Mesodermal cell (in vitro differentiated cells): ENCODE data around the gene DSC3. TPM values are rescaled to one million over a fixed set of nuclear protein-coding genes. Genes with fewer than 3 reads are reported as not detected.

Source experiments
- H3K27ac ChIP-seq: 2 replicates; pipeline ENCODE4 v1.7.0; 2013; ENCODE audit warnings: mild to moderate bottlenecking, low read depth, low read length, moderate library complexity; ENCODE audit not compliant: severe bottlenecking
- H3K36me3 ChIP-seq: 2 replicates; pipeline ENCODE4 v1.7.1; 2013; ENCODE audit warnings: mild to moderate bottlenecking, low read length, moderate library complexity; ENCODE audit not compliant: control insufficient read depth, insufficient read depth
- H3K4me1 ChIP-seq: one replicate; pipeline ENCODE4 v1.7.1; 2013; ENCODE audit warnings: mild to moderate bottlenecking, low read length; ENCODE audit not compliant: insufficient read depth, control insufficient read depth, poor library complexity, severe bottlenecking
- H3K4me3 ChIP-seq: 2 replicates; pipeline ENCODE4 v1.7.0; 2013; ENCODE audit warnings: low read length, control low read depth, mild to moderate bottlenecking; ENCODE audit not compliant: insufficient read depth, poor library complexity, severe bottlenecking; ENCODE audit errors: extremely low read depth
- H3K9me3 ChIP-seq: 2 replicates; pipeline ENCODE4 v1.7.1; 2013; ENCODE audit warnings: mild to moderate bottlenecking, low read length, moderate library complexity; ENCODE audit not compliant: control insufficient read depth
- WGBS, 2 experiments: methylation state at CpG; one replicate each; pipeline ENCODE4 v1.1.5; 2013; ENCODE audit warnings: missing lambda C conversion rate in 2 of 2; ENCODE audit not compliant: insufficient coverage in 2 of 2; 5-methylcytosine and 5-hydroxymethylcytosine counted together
- polyA plus RNA-seq, 2 experiments: library from polyadenylated mRNA; stranded (reverse); fragments of 50-300 nt; gene quantifications; one replicate each; pipeline ENCODE4 v1.2.3, GENCODE V29; 2013

Gene DSC3
- polyA plus RNA-seq (2013, experiment 1 of 2): 5.8 TPM
- polyA plus RNA-seq (2013, experiment 2 of 2): 8.1 TPM

DNA sequence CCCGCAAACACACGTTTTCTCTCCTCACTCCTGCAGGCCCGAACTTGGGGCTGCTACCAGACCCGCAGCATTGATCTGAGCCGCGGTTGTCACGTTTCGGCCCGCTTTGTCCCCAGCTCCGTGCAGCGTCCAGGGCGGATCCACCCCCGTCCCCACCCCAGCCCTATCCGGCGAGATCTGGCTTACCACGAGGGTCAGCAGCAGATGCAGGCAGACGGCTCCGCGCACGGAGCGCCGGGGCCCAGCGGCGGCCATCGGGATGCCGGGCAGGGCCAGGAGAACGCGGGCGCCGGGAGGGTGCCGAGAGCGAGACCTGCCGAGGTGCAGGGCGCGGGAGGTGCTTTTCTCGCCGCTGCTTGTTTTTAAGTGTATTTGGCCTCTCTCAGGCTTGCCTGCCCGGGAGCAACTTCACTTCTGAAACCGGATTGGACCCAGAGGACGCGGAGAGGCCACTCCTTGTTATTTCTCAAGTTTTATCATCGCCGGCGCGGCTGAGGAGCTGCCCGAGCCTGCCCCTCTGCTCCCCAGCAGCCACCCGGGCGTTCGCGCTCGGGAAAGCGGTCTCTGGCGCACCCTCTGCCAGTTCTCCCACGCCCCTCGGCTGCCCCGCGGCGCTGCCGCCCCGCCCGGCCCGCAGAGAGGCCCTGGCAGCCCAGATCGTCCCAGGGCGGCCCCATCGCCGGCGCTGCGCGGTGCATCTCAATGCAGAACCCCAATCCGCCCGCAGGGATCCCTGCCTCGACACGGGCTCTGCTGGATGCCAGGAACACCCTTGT lies at the start of gene DSC3:
DSC3 (minus strand) TSS at position 337 of the 776 bp plus-strand sequence; CDS start at position 255, 82 bp downstream.
- whole genome bisulfite sequencing, 2 experiments: 0 to 1% methylated on average over 39 to 65 of the region's 73 CpGs
- H3K36me3 ChIP-seq: no peaks in the 10 kb centered on the region
- no peaks in the 10 kb centered on the region for H3K9me3 ChIP-seq
- no peak within 1 kb of the TSS for H3K27ac ChIP-seq
- no peaks in the 10 kb centered on the region for H3K4me1 ChIP-seq
- peak within 1 kb of the TSS; percentile 48 for H3K4me3 ChIP-seq

DNA sequence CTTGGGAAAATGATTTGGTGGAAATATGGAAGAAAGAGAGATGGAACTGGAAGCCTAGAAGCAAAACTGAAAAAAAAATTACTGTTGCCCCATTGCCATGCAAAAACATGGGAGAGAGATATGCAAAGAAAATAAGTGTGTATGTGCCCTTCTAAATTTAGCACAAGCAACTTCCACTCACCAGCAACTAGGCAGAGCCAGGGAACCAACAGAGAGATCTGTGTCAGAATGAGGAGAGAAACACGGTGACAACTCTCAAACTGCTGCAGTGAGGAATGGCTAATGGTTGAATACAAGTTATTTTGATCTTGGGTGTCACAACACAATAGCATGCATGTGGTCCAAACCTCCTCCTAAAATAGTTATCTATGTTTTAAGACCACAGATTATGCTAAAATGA lies 48.8 kb upstream of the DSC3 start:
- WGBS, 2 experiments: 100% methylated on average over 1 of the region's 1 CpG; no CpG with 5 or more reads in 1 of the 2 experiments
- no peak overlapping the region for H3K27ac ChIP-seq
- no peaks in the 10 kb centered on the region for H3K4me1 ChIP-seq

DNA sequence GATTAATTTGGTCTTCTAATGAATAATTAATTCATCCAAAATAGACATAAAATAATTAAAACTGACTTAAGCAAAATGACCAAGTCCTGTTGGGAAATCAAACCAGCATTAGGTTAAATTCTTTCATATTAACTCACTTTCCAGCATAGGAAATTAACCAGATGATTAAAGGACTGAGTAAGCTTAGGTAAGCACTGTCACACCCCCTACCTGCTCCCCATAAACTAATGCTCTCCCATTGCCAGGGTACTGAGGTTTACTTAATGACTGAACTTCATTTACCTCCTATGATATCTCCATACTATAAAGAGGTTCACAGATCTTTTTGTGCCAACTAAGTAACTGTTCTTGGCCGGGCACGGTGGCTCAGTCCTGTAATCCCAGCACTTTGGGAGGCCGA lies 46.0 kb upstream of the DSC3 start:
- 80 to 93% methylated on average over 3 of the region's 3 CpGs for WGBS, 2 experiments
- Histone ChIP-seq H3K27ac (no peak overlapping the region), H3K4me1 (no peaks in the 10 kb centered on the region), H3K4me3 (no peak overlapping the region), H3K36me3 (peaks cover 49% of the 10 kb centered on the region), H3K9me3 (no peaks in the 10 kb centered on the region)

More for the DNA sequence above, 48.8 kb upstream of the DSC3 start:
- Histone ChIP-seq H3K36me3 (peaks cover 49% of the 10 kb centered on the region), H3K4me3 (no peak overlapping the region), H3K9me3 (no peaks in the 10 kb centered on the region)

DNA sequence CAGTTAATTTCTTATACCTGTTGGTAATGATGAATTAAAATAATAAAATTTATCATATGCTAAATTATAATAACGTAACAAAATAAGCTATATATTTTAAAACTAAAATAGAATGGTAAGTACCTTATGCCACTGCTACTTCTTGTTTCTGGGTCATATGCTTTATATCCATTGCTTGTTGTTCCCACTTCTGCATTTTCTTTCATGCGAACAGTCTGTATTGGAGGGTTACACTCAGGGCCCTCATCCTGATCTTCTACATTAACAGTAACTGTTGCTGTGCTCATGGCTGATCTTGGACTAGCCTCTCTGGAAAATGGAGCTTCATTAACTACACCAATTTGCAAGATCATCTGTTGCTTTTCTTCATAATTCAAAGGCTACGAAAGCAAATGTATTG lies 37.4 kb upstream of the DSC3 start:
- peaks cover 56% of the 10 kb centered on the region for H3K36me3 ChIP-seq
- H3K4me3 ChIP-seq: no peak overlapping the region
- no peaks in the 10 kb centered on the region for H3K9me3 ChIP-seq
- WGBS, 2 experiments: 100% methylated on average over 1 of the region's 3 CpGs
- no peak overlapping the region for H3K27ac ChIP-seq
- no peaks in the 10 kb centered on the region for H3K4me1 ChIP-seq

DNA sequence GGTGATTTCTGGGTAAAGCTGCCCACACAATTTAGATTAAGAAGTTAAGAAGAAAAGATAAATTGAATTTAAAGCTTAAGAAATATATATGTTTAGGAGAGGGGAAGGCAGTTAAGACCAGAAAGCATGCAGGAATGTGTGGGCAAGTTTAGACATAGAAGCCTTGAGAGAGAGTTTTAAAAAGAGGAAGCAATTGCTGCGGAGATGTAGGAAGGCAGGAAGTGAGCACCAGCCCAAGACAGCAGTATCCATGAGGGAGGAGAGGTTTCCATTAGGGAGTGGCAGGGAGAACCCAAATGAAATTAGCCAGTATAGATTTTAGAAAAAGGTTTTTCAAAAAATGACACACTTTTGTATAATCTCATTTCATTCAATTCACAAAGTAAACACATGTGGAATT lies 35.3 kb upstream of the DSC3 start:
- WGBS, 2 experiments: 79% methylated on average over 1 of the region's 1 CpG; no CpG with 5 or more reads in 1 of the 2 experiments

DNA sequence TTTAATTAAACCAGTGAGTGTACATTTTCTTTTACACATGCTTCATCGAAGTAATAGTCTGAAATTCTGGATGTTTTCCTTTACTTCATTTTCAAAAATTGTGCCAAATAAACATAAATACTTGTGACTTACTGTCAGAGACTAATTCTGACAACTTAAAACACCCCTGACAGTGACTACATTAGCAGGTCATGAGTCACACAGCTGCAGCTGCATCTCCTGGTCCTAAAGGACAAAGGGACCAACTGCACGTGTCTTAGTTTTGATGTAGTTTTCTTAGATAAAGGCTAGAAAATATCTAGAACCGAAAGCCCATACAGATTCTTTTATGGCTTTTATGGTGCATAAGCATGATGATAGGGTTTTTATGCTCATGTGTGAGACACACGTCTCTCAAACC lies 29.6 kb upstream of the DSC3 start:
- Histone ChIP-seq H3K27ac (no peak overlapping the region), H3K4me1 (peaks cover 7% of the 10 kb centered on the region), H3K4me3 (no peak overlapping the region), H3K9me3 (no peaks in the 10 kb centered on the region), H3K36me3 (peaks cover 64% of the 10 kb centered on the region)
- 80 to 100% methylated on average over 1 to 2 of the region's 4 CpGs for WGBS, 2 experiments

More for the DNA sequence above, 35.3 kb upstream of the DSC3 start:
- H3K4me3 ChIP-seq: no peak overlapping the region
- no peaks in the 10 kb centered on the region for H3K9me3 ChIP-seq
- no peak overlapping the region for H3K27ac ChIP-seq
- no peaks in the 10 kb centered on the region for H3K4me1 ChIP-seq
- peaks cover 64% of the 10 kb centered on the region for H3K36me3 ChIP-seq

DNA sequence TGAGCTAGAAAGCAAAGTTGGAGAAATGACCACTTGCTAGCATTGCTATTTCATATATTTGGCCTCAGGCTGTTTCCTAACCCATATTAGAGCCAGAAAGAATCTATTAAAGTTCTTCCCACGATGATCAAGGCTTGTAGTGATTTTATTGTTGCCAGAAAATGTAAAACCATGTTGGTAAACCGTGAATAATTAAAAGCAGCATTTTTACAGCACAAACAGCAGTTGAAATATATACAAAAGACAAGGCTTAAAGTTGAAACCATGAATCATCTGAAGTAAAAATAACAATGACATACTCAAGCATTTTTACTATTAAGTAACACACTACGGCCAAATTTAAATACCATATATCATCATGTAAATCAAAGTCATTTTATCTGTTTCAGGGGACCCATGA lies 27.7 kb upstream of the DSC3 start:
- Histone ChIP-seq H3K9me3 (no peaks in the 10 kb centered on the region), H3K4me1 (peaks cover 7% of the 10 kb centered on the region), H3K36me3 (peaks cover 55% of the 10 kb centered on the region), H3K4me3 (no peak overlapping the region), H3K27ac (no peak overlapping the region)
- WGBS, 2 experiments: 100% methylated on average over 1 of the region's 3 CpGs; no CpG with 5 or more reads in 1 of the 2 experiments

DNA sequence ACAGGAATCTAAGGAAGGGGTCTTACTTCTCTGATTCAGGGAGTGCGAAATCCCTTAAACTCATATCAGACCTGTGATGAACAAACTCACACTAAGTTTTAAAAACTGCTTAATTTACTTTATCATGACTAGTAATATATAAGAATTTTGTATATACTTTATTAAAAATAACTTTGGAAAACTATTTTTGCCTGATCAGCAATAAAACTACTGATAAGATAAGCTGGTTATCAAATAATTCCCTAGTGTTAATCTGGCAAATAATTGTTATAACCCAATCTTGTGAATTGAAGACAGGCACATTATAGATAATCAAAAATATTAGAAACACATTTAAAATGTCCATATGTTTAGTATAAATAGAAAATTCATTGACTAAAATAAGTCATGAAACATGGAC lies 23.7 kb upstream of the DSC3 start:
- H3K36me3 ChIP-seq: peaks cover 38% of the 10 kb centered on the region
- H3K27ac ChIP-seq: no peak overlapping the region
- no peaks in the 10 kb centered on the region for H3K4me1 ChIP-seq
- H3K9me3 ChIP-seq: no peaks in the 10 kb centered on the region
- H3K4me3 ChIP-seq: no peak overlapping the region
- no CpG with 5 or more reads among the region's 1 CpG for WGBS, 2 experiments

DNA sequence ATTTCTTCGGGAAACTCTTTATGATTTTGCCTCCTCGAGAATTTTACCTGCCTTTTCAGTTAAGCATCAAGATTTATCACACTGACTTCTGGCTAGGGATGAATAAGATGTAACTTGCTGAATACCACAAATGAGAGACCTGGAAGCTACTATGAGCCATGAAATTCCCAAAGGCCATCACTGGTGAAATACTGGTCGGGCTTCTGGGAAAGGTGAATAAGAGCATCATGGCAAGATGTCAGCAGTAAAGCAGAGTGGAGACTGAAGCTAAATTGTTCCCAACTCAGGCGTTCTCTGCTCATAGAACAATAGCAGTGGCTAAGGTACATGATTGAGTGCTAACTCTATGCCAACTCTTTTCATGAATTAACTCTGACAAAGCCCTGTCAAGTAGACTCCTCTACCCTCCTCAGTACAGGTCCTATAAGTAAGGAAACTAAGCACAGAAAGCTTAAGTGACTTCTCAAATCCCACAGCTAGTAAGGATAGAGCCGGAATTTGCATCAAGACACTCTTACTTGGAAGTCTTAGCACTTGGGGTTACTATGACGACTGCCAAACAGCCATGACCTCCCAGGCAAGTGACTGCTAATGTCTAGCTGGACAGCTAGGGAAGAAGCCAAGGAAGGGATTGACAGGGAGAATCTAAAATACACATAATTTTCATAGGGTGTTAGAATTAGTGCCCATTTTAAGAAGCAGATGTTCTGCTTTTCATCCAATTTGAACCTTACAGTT lies 22.7 kb upstream of the DSC3 start:
- no peaks in the 10 kb centered on the region for H3K9me3 ChIP-seq
- peaks cover 35% of the 10 kb centered on the region for H3K36me3 ChIP-seq
- WGBS, 2 experiments: 81 to 92% methylated on average over 2 of the region's 6 CpGs
- H3K27ac ChIP-seq: peak overlapping the region; percentile 19
- H3K4me3 ChIP-seq: no peak overlapping the region
- no peaks in the 10 kb centered on the region for H3K4me1 ChIP-seq

DNA sequence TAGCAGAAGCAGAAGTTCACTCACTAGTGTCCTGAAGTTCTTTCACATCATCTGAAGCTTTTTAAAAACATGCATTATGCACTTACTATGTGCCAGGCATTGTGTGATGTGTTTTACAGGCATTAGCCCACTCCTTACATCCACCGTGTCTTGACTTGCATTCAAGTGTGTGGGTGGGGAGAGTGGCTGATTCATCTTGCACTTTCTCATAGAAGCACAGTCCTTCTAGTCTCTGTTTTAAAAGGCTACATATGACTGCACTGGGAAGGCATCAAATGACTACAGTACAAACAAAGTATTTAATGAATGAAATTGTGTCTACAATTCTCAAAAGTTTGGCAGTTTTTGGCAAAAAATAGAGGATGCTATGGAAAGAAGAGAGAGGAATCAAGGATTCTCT lies 21.6 kb upstream of the DSC3 start:
- Histone ChIP-seq H3K4me3 (no peak overlapping the region), H3K4me1 (no peaks in the 10 kb centered on the region), H3K27ac (no peak overlapping the region), H3K9me3 (no peaks in the 10 kb centered on the region), H3K36me3 (peaks cover 26% of the 10 kb centered on the region)
- no CpG with 5 or more reads among the region's 1 CpG for WGBS, 2 experiments
